ENCODE data around the gene ARIH2. TPM values are rescaled to one million over a fixed set of nuclear protein-coding genes. Genes with fewer than 3 reads are reported as not detected.

Gene ARIH2
- total and polyA plus RNA-seq, 2 of the 8 experiments (the other 6 are each of a cell fraction or from before 2014, with no cell fraction given): 72.9 to 136 TPM

DNA sequence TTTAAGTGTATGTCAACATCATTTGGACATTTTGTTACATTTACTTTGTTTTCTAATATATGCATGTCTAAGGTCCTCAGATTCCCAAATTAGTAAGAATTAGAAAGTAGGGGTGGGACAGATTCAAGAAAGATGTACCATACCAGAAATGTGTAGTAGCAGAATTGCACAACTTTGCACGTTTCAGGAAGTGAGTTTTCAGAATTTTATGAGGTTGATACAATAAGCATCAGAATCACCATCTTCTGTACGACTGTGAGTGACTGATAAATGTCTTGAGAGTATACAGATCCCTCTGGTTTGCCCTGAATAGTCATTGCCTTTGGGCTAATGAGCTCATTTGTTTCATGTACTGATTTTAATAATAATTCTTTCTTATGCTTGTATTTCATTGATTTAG, 9.3 kb downstream of the ARIH2 start (continued):
- no peak for TF ChIP-seq SP2 (IDR thresholded peaks at IDR 0.05; ENCODE audit: low read length)

Data from H1 (cell line).